ENCODE measurements around the gene CAMSAP2.

GRCh38 chr1:200893411-200893901 lies 154.8 kb downstream of the CAMSAP2 start:
- no peak for TF ChIP-seq EZH2 (IDR thresholded peaks at IDR 0.05; ENCODE audit: low read depth)
- TF ChIP-seq CTCF (conservative IDR thresholded peaks at IDR 0.05), result no peak
